ENCODE measurements around the gene DTX4.

The DTX4 gene

DNA sequence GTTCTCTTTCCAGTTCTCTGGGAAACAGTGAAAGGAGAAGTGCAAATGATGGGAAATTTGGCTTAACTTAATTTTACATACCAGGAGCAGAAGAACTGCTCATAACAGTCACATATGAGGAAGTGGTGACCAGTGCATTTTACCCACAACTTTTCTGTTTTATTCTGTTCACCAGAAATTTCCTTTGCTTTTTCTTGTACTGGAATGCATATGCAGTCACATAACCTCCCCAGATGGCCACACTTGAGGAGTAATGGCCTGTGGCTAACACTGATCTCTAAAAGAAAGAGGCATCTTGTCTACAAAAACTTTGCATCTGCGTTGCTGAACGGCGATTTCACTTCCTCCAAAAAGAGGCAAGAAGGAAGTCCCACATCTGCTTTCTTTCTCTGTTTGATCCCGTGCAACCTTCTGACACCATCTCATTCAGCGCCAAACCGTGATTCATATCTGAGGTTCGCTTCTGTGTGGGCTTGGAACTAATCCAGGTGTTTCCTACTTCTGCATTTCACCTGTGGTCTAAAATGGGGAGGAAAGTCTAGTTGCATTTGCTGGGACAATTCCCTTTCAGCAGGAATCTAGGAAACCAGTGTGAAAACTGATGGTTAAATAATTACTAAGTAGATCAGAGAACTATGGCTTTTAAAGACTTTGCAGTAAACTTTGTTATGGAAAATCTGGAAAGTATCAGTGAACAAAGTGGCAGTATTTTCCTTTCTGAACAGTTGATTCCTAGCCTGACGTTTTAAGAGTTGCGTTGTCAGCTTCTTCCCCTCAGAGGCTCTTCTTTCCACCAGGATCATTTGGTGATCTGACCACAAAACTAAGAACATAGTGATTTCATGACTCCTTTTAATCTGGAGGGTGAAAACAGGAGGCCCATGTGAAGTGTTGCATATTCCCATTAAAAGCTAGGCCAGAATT, 45.0 kb downstream of the DTX4 start:
- H3K4me3 ChIP-seq (ENCODE audit: low read depth, low read length) = no peak overlapping the region

- no peak overlapping the region for H3K4me3 ChIP-seq (ENCODE audit: low read depth, low read length)
Measured at GRCh38 chr11:59218319-59218718, 46.4 kb downstream of the DTX4 start.

GRCh38 chr11:59218893-59219292, 47.0 kb downstream of the DTX4 start:
- no peak overlapping the region for H3K4me3 ChIP-seq (ENCODE audit: low read depth, low read length)

GRCh38 chr11:59219836-59220235, 47.9 kb downstream of the DTX4 start:
- H3K4me3 ChIP-seq (ENCODE audit: low read depth, low read length) = no peak overlapping the region

DNA sequence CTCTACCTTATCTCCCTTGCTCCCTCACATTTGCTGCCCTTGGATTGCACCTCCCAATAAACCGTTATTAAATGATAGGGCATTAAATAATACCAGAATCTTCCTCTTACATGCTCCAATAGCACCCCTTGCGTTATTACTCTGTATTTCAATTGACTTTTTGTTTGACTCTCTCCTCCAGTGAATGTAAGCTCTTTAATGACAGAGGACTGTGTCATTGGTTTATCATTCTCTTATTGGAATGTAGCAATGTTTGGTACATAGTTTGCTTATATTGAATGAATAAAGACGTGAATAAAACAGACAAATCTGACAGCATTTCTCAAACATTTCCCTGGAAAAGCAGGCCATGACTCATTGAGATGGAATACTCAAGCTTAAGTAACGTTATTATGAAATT, 49.5 kb downstream of the DTX4 start:
- no peak overlapping the region for H3K4me3 ChIP-seq (ENCODE audit: low read depth, low read length)

GRCh38 chr11:59222464-59223060, 50.6 kb downstream of the DTX4 start:
- no peak overlapping the region for H3K4me3 ChIP-seq (ENCODE audit: low read depth, low read length)

DNA sequence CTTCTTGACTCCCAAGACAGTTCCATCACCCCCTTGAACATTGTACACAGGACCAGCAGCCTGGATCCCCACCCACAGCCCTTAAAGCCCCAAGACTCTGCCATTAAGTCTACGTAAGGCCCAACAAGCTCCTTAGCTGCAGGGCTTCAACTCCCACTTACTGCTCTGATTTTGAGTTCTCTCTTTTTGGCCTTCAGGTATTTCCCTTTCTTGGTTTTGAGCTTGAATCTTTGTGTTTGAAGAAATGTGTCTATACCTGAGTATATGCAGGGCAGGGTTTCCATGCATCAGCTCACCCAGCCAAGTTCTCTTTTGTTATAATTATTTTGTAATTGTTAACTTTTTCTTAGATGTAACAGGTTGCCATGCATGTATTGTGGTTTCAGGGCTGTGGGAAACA, 51.2 kb downstream of the DTX4 start:
- no peak overlapping the region for H3K4me3 ChIP-seq (ENCODE audit: low read depth, low read length)

DNA sequence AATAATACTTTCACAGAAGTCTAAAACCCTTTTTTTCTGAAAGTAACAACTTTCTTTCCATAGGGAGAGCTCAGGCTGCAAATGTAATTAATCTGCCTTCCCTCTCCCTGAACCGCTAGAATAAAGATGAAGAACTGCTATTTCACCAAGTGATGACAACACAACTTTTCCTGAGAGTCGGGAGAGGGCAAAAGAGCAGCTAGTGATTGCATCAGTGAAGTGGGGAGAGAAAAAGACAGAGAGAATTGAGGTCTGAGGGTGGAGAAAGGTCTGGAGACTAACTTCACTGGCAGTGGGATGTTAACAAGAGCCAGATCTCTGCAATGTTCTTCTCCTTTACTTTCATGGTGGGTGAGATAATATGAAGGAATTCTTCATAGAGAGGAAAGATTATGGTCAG, 51.7 kb downstream of the DTX4 start:
- no peak overlapping the region for H3K4me3 ChIP-seq (ENCODE audit: low read depth, low read length)

GRCh38 chr11:59224351-59224928, 52.5 kb downstream of the DTX4 start:
- no peak overlapping the region for H3K4me3 ChIP-seq (ENCODE audit: low read depth, low read length)

DNA sequence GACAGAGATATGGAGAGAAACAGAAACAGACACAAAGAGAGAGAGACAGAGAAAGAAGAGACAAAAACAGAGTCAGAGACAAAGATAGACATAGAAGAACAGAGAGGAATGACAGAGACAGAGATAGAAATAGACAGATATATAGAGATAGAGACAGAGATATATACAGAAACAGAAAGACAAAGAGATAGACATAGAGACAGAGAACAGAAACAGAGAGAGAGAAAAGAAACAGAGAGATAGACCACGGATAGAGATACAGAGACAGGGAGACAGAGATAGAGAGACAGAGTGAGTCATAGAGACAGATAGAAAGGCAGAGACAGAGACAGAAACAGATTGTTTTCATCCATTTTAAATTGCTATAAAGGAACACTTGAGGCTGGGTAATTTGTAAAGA, 53.1 kb downstream of the DTX4 start:
- no peak overlapping the region for H3K4me3 ChIP-seq (ENCODE audit: low read depth, low read length)

- no peak overlapping the region for H3K4me3 ChIP-seq (ENCODE audit: low read depth, low read length)
Measured at GRCh38 chr11:59226396-59226795, 54.5 kb downstream of the DTX4 start.

- H3K4me3 ChIP-seq (ENCODE audit: low read depth, low read length) = no peak overlapping the region
Measured at GRCh38 chr11:59240322-59240721, 68.4 kb downstream of the DTX4 start.

- no peak overlapping the region for H3K4me3 ChIP-seq (ENCODE audit: low read depth, low read length)
Measured at GRCh38 chr11:59243633-59244032, 71.7 kb downstream of the DTX4 start.

GRCh38 chr11:59247531-59248227, 75.7 kb downstream of the DTX4 start:
- H3K4me3 ChIP-seq (ENCODE audit: low read depth, low read length) = no peak overlapping the region

DNA sequence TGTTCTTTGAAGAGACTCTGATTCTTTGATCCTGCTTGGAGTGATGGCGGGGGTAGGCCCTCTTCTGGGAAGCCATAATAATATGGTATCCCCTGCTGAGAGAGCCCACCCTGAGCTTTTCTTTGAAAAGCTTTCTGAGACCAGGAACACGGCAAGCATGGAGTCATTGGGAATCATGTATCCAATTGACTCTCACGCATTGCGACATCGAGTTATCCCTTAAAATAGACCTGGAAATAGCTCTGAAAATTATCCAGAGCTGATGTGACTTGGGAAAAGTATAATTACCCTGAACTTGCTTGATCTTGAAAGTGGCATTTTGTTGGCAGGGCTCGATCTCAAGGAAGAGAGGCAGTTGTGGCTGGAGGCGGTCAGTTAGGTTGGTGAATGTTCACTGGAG, 77.6 kb downstream of the DTX4 start:
- no peak overlapping the region for H3K4me3 ChIP-seq (ENCODE audit: low read depth, low read length)

DNA sequence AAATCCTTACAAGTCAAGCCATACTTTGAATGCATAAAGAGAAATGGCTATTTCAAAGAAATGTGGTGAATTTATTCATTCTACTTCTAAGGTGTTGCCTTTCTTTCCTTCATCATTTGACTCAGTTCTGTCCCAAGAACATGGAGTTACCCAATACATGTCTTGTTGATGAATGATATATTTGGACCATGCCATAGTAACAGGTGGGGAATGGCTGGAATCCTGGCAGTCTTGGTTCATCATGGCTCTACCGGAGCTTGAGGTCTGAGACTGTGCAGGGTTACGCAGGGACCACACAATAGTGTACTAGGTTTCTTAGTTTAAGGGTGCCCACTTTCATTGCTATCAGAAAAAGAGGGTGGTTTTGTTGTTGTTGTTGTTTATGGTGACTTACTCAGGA, 81.1 kb downstream of the DTX4 start:
- H3K4me3 ChIP-seq (ENCODE audit: low read depth, low read length) = no peak overlapping the region

DNA sequence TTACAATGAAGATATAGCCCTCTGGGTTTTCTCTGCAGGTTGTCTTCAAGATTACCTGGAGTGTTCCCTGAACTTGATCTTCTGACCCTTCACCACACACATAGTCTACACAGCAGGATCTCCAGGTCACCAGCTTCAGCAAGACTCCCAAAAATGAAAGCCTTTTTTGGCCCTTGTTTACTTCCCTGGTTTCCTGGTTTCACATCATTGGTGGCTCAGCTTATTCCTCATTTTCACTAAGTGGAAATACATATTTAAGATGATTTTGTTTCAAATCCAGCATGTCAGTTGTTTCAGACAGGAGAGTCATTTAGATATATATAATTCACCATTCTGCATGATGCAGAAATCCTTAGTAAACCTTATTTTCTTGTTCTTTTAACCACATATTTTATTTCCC, 82.4 kb downstream of the DTX4 start:
- H3K4me3 ChIP-seq (ENCODE audit: low read depth, low read length) = no peak overlapping the region

DNA sequence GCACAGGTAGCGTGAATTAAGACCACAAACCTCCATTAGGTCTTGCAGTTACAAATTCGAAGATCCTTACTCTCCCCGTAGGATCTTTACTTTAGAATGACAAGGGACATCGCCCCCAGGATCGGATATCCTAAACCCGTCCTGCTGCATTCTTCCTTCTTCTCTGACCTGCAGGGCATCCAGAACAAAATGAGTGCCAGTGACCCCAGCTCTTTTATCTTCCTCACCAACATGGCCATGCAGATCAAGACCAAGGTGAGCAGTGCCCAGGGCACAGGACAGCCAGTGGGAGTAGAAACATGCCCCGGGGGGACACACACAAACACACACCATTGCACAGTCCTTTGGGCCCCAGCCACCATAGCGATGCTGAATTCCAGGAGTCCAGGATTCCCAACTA, 83.3 kb downstream of the DTX4 start:
- no peak overlapping the region for H3K4me3 ChIP-seq (ENCODE audit: low read depth, low read length)
